GM11168 (cell line): ENCODE measurements around the gene GLT1D1.

ENCODE experiments used
- in situ Hi-C: fragments of 300-500 bp; cut with MboI; formaldehyde crosslinking; loops from one replicate; pipeline ENCODE4 v1.12.0; 2022; ENCODE audit warnings: low sequenced_read_pairs; ENCODE audit not compliant: unreplicated experiment

Gene GLT1D1

DNA sequence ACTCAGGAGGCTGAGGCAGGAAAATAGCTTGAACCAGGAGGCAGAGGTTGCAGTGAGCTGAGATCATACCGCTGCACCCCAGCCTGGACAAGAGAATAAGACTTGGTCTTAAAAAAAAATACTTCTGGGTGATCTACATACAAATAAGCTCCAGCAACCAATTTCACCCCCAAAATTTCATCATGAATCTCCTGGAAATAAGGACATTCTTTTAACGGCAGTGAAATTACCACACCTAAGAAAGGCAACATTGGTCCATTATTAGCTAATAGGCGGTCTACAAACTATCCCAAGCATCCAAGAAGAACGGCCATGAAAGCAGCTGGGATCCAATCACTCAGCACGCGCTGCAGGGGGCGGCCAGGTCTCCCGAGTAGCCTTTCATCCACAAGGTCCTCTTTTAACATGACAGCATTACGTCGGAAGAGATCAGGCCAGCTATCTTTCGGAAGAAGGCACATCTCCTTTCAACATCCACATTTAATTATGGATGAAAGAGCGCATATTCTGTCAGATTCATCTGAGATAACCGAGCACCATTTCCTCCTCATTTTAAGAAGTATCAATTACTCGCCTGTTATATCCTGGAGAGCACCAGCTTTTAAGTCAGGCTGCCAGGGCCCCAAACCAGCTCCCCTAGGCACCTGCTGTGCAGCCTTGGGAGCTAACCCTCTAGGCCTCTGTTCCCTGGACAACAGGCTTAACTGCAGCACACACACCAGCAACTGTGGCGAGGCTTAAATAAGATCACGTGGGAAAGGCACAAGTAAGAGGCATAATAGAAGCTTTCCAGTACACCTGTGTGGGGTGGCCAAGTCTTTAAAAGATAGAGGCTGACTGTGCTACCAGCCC is 33.8 kb upstream of the GLT1D1 start:
- in situ Hi-C loops, result no loop called here

DNA sequence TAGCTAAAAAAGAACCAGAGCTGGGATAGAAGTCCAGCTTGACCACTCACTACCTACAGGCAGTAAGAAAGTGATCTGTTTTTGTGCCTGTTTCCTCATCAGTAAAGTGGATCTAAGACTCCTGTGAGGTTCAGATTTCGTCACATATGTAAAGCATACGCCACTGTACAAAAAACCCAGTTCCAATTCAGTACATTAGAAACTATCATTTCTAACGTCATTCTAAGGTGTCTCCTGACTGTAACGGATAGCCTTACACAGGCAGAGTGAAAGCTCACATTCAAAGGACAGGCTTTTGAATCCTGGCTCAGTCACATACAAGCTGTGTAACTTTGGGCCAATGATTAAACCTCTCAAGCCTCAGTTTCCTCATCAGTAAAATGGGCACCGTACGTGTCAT is 33.0 kb upstream of the GLT1D1 start:
- in situ Hi-C loops, result no loop called here

DNA sequence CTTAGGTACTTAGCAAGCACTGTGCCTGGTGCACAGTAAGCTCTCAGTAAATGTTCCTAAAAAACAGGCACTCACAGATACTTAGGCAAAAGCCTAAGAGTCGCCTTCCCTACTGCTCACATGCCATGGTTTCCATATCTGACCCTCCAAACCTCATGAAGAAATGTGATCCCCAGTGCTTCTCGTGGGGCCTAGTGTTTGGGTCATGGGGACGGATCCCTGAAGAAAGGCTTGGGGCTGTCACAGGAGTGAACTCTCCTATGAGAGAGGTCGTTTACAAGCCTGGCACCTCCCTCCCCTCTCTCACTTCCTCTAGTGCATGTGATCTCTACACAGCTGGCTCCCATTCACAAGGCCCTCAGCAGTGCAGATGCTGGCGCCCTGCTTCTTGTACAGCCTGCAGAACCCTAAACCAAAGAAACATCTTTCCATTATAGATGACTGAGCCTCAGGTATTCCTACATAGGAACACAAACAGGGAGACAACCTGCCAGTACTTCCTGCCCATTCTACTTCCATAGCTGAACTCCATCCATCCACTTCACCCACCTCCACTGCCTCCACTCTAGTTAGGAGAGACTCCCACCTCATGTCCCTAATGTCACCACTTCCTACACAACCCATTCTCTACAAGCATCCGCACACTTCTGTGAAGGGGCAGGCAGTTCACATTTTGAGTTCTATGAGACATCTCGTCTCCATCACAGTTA is 32.4 kb upstream of the GLT1D1 start:
- in situ Hi-C loops, result no loop called here

DNA sequence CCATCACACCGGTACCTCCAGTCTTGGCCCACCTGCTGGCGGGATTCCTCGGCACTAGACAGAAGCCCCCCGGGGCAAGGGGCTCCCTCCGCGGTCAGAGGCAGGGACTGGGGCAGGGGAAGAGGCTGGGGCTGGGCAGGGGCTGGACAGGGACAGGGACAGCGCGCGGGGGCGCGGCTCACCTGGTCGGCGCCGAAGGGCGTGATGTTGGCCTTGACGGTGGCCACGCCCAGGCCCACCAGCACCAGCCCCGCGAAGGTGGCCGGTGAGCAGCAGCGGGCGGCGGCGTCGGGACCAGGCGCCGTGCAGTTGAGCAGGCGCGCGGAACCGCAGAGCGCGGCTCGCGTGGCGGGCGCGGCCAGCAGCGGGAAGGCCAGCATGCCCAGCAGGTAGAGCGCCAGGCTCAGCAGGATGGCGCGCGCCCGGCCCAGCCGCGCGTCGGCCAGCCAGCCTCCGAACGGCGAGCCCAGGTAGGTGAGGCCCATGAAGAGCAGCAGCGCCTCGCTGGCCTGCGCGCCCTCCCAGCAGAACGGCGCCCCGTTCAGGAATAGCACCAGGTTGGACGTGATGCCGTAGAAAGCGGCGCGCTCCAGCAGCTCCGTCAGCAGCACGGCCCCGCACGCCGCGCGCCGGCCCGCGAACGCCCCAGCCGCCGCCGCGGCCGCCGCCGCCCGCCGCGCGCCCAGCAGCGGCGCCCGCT is 29.9 kb upstream of the GLT1D1 start:
- in situ Hi-C loops, result no loop called here

DNA sequence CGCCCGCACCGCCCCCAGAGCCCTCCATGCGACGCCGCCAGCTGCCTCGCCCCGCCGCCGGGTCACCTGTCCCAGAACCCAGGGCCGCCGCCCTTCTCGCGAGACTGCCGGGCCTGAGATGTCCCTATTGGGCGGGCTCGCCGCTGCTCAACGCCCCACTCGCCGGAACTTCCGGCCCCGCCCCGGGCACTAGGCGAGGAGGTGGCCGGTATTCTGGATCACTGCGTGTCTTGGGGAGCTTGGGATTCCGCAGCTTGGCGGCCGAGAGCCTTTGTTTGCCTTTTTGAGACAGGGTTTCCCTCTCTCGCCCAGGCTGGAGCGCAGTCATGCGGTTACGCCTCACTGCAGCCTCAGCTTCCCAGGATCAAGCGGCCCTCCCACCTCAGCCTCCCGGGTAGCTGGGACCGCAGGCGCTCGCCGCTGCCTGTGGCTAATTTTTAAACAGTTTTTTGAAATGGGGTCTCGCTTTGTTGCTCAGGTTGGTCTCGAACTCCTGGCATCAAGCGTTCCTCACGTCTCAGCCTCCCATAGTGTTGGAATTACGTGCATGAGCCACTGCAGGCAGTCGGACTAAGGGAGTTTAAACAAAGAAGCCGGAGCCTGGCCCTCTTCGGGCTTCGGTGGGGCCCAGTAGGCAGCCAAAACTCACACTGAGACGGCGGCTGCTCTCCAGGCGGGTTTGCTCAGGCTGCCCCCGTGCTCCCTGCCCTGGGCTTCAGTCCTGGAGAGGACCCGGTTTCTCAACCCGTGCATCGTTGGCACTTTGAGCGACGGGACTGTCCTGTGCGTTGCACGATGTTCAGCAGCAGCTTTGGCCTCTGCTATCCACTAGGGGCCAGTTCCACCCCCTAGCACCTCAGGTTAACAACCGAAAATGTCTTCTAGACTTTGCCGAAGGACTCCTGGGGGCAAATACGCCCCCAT is 29.1 kb upstream of the GLT1D1 start, which contains the start of gene SLC15A4:
Gene SLC15A4, minus strand, starts transcription at position 43 of the 924 bp plus-strand sequence. Its CDS starts 15 bp downstream, at position 28.
- in situ Hi-C loops, result no loop called here

DNA sequence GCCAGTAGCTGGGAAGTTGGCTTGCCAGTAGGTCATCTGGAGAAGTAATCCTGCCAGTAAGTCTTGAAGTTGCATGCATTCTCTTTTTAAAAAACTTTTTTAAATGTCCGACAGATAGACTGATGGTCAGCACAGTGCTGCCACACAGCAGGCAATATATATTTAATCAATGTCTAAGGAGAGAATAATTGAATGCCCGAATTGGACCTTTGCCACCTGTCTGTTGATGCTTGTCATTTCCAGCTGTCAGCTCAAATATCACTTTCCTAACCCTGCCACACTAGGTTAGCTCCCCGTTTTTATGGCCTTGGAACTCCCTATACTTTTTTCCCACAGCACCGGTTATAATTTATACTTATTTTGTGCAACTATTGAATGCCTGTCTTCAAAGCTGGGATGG is 27.4 kb upstream of the GLT1D1 start:
- in situ Hi-C loops, result no loop called here

DNA sequence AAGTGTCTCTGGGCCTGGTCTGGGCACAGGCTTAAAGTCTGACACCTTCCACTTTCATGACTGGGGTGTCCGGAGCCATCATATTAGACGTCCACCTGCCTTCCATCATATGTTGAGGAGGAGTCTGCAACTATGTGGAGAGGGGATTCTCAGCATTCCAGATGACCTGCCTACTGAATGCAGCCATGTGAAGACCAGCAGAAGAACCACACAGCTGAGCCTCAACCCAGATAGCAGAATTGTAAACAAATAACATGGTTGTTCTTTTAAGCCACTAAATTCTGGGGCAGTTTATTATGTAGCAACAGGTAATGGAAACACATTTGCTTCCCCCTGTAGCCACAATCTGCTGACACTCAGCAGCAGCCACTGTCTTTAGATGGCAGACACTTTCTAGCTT is 25.6 kb upstream of the GLT1D1 start:
- in situ Hi-C loops, result no loop called here

DNA sequence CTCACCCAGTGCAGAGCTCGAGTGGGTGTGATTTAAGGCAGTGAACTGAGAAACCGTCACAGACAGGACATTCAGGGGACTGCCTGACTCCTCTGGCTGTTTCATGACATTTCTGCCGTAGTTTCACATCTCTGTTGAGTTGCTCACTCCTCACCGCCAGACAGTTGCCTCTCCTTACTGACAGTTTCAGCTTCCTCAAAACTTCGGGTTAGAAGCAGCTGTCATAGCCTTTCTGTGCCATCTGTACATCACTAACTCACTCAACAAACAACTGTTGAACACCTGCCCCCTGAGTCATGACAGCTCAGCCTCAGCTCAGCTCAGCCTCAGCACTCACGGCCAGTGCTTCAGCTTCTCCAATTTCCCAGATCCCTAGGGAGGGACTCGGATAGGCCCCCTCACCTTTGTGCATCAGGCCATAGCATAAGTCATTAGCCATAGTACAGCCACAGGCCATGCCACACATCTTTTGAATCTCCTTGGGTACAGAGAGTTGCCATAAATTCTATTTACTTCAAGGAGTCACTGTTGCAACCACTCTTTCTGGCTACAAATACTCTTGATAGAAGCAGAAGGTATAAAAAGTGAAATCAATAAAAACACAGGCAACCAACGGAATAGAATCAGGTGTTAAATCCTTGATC is 23.3 kb upstream of the GLT1D1 start:
- in situ Hi-C loops, result no loop called here

DNA sequence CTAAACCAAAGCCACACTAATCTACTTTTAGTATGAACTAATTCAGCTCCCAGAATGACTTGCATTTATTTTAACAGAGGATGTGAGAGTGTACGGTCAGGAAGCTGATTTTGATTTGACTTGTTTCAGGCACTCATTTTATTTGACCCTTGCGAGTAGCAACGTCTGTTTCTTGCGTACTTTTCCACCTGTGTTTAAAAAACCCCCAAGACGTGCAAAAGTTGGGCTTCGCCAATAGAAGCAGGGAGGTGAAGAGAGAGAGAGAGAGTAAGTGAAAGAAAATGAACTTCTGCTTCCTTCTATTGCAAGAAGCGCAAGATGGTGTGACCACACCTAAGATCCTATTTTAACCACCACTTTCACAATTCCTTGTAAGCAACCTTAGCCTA is 22.8 kb upstream of the GLT1D1 start:
- in situ Hi-C loops, result no loop called here

DNA sequence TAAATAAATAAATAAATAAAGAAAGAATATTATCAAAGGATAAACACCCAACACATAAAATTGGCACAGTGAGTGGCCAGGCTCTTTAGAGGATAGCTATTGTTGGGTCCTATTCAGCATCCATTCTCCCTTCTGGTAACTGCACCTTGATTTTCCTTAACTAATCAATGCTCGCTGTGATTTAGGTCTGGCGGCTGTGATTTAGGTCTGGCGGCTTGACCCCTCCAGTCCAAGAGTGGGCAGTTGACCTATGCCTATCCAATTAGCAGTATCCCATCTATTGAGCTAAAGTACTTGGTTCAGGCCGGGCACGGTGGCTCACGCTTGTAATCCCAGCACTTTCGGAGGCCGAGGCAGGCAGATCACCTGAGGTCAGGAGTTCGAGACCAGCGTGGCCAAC is 19.9 kb upstream of the GLT1D1 start:
- in situ Hi-C loops, result no loop called here

DNA sequence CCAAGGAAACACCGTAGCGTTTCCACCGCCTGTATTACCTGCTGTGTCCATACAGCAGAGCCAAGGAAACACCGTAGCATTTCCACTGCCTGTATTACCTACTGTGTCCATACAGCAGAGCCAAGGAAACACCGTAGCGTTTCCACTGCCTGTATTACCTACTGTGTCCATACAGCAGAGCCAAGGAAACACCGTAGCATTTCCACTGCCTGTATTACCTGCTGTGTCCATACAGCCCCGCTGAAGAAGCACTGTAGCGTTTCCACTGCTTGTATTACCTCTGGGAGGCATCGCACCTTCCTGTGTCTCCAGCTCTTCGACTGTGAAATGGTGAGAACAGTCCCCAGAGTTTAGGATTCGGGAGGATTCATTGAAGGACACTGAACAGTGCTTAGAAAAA is 13.4 kb upstream of the GLT1D1 start:
- in situ Hi-C loops, result loop anchor here (10.0 kb wide), 1 partner anchor 105 kb away; no protein-coding TSS in a partner anchor

DNA sequence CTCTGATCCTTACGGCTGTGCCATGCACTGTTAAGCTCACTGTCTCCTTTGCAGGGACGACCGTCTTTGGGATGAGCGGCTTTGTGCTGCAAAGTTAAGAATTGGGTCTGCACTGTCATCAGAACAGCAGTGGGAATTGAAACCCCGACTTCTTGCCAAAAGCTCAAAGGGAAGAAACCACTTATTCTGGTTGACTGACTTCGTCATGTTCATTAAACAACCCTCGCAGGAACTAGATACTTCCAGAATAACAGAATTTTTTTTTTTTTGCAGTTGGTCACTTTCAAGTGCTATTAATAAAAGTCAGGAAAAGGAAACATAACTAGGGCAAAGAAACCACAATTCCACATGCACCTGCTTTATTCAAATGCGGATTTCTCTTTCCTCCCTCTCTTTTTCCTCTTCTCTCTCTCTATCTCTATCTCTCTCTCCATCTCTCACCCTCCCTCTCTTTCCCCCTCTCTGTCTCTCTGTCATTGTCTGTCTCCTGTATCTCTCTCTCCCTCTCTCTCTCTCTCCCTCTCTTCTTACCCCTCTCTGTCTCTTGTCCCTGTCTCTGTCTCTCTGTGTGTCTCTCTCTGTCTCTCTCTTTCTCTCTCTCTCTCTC is 12.3 kb upstream of the GLT1D1 start:
- in situ Hi-C loops, result loop anchor here (10.0 kb wide), 1 partner anchor 106 kb away; no protein-coding TSS in a partner anchor

DNA sequence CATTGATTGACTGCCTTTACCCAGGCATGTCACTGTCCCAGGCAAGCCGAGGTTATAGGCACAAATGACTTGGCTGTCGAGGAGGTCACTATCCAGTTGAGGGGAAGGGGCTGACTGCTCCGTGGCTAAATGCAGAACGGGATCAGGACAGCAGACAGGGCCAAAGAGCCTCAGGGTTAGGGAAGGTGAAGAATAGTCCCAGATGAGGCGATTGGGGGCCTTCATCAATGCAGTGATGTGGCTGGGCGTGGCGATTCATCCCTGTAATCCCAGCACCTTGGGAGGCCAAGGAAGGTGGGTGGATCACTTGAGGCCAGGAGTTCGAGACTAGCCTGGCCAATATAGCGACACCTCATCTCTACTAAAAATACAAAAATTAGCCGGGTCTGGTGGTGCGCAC is 10.7 kb upstream of the GLT1D1 start:
- in situ Hi-C loops, result loop anchor here (10.0 kb wide), 1 partner anchor 108 kb away; no protein-coding TSS in a partner anchor

DNA sequence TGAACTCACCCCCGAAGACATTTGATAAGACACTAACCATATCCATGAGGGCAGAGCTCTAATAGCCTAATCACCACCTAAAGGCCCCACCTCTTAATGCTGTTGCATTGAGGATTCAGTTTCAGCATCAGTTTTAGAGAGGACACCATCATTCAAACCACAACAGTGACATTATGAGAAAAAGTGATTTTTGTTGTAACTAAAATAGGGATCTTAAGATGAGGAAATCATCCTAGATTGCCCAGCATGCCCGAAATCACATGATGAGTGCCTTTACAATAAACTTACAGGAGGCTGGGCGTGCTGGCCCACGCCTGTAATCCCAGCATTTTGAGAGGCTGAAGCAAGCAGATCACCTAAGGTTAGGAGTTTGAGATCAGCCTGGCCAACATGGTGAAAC is 9.7 kb upstream of the GLT1D1 start:
- in situ Hi-C loops, result loop anchor here (10.0 kb wide), 1 partner anchor 109 kb away; no protein-coding TSS in a partner anchor

DNA sequence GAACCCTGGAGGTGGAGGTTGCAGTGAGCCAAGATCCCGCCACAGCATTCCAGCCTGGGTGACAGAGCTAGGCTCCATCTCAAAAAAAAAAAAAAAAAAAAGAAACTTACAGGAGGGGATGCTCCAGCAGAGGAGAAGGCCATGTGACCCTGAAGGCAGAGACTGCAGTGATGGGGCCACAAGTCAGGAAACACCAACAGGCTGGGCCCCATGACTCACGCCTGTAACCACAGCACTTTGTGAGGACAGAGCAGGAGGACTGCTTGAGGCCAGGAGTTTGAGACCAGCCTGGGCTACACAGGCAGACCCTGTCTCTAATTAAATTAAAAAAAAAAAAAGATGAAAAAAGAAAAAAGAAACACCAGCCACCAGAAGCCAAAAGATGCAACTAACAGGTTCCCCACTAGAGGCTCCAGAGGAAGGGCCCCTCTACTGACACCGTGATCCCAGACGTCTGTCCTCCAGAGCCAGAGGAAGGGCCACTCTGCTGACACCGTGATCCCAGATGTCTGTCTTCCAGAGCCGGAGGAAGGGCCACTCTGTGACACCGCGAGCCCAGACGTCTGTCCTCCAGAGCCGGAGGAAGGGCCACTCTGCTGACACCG is 9.1 kb upstream of the GLT1D1 start:
- in situ Hi-C loops, result loop anchor here (10.0 kb wide), 1 partner anchor 109 kb away; no protein-coding TSS in a partner anchor

DNA sequence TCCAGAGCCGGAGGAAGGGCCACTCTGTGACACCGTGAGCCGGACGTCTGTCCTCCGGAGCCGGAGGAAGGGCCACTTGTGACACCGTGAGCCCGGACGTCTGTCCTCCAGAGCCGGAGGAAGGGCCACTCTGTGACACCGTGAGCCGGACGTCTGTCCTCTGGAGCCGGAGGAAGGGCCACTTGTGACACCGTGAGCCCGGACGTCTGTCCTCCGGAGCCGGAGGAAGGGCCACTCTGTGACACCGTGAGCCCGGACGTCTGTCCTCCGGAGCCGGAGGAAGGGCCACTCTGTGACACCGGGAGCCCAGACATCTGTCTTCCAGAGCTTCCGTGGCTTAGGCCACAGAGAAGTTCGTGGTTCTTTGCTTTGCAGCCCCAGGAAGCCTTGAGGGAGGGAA is 6.6 kb upstream of the GLT1D1 start:
- in situ Hi-C loops, result loop anchor here (10.0 kb wide), 1 partner anchor 112 kb away; no protein-coding TSS in a partner anchor

DNA sequence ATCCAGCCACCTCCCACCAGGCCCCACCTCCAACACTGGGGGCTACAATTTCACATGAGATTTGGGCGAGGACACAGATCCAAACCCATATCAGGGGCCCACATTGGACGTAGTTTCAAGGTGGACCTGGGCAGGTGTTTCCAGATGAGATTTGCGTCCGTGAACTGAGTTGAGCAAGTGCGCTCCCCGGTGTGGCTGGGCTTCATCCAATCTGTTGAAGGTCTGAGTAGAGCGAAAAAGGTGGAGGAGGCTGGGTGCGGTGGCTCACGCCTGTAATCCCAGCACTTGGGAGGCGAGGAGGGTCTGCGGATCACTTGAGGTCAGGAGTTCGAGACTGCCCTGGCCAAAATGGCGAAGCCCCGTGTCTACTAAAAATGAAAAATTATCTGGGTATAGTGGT is 4.9 kb upstream of the GLT1D1 start:
- in situ Hi-C loops, result loop anchor here (10.0 kb wide), 1 partner anchor 114 kb away; no protein-coding TSS in a partner anchor

DNA sequence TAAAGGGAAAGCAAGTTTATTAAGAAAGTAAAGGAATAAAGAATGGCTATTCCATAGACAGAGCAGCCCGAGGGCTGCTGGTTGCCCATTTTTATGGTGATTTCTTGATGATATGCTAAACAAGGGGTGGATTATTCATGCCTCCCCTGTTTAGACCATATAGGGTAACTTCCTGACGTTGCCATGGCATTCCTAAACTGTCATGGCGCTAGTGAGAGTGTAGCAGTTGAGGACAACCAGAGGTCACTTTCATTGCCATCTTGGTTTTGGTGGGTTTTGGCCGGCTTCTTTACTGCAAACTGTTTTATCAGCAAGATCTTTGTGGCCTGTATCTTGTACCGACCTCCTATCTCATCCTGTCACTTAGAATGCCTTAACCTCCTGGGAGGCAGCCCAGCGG is 3.5 kb upstream of the GLT1D1 start:
- in situ Hi-C loops, result loop anchor here (10.0 kb wide), 1 partner anchor 115 kb away; no protein-coding TSS in a partner anchor
